ENCODE data around the gene CFAP299. TPM values are rescaled to one million over a fixed set of nuclear protein-coding genes. Genes with fewer than 3 reads are reported as not detected.
"Not testable (repeated sequence)": the region's sequence is repeated elsewhere in the genome, so short reads cannot be mapped to it uniquely, and the experiment has no call there.

Gene CFAP299
- total RNA-seq, 1 donor, result 2.5 TPM

DNA sequence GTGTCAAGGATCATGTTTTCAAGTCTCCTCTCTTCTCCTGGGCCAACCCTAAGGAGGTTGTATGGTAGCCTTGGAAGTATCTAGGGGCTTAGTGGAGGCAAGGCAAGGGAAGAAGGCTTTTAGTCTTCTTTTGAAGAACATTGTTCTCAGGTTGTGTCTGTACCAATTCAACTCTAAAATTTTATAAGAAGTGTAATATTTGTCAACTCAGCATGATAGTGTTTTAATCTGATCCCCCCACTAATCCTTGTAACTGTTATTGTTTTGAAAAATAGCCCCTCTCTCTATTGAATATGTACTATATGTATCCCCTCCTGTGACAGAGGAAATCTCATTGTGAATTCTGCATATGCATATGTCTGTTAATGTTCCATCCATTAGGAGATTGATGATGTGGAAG, 345.4 kb downstream of the CFAP299 start:
- H2AFZ ChIP-seq (ENCODE audit: low read length), result no peak overlapping the region
- no peak overlapping the region for H3K27ac ChIP-seq (ENCODE audit: low read depth, low read length)
- H3K4me3 ChIP-seq (ENCODE audit: insufficient read depth, low read length), result no peak overlapping the region
- H3K79me2 ChIP-seq (ENCODE audit: insufficient read depth, low read length), result no peaks in the 10 kb centered on the region
- H3K4me1 ChIP-seq (ENCODE audit: insufficient read depth, low read length), result no peaks in the 10 kb centered on the region
- no peak overlapping the region for H3K4me2 ChIP-seq (ENCODE audit: insufficient read depth, low read length)
- no peak for DNase-seq (ENCODE audit: insufficient read length, low spot score, missing footprints)
- H3K27me3 ChIP-seq (ENCODE audit: insufficient read depth, low read length), result no peaks in the 10 kb centered on the region
- no peak for TF ChIP-seq CTCF (IDR thresholded peaks at IDR 0.05; ENCODE audit: extremely low read depth, low read depth, low read length)
- H3K36me3 ChIP-seq (ENCODE audit: insufficient read depth, low read length), result no peaks in the 10 kb centered on the region
- no peaks in the 10 kb centered on the region for H4K20me1 ChIP-seq (ENCODE audit: insufficient read depth, low read length)
- no peaks in the 10 kb centered on the region for H3K9me3 ChIP-seq (ENCODE audit: low read depth, low read length)

DNA sequence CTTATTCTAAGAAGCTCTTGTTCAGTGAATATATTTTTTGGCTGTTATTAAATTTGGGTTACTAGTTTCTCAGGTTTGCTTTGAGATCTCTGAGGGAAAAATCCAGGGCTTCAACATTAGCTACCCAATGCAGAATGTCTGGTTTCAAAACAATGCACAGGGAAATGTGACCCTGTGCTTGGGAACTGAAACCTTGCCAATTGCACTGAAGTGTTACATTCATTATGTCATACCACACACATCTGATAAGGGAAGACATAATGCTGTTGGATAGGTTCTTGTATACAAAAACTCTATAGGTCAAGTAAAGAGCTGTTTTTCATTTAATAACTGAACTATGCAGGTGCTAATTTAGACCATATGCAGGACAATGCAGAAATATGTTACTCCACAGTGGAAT, 349.7 kb downstream of the CFAP299 start:
- Histone ChIP-seq H3K79me2 (ENCODE audit: insufficient read depth, low read length) (no peaks in the 10 kb centered on the region), H3K4me1 (ENCODE audit: insufficient read depth, low read length) (no peaks in the 10 kb centered on the region), H3K9me3 (ENCODE audit: low read depth, low read length) (no peaks in the 10 kb centered on the region), H3K4me2 (ENCODE audit: insufficient read depth, low read length) (no peak overlapping the region), H3K4me3 (ENCODE audit: insufficient read depth, low read length) (no peak overlapping the region), H3K27ac (ENCODE audit: low read depth, low read length) (no peak overlapping the region), H3K27me3 (ENCODE audit: insufficient read depth, low read length) (no peaks in the 10 kb centered on the region), H4K20me1 (ENCODE audit: insufficient read depth, low read length) (no peaks in the 10 kb centered on the region), H2AFZ (ENCODE audit: low read length) (no peak overlapping the region), H3K36me3 (ENCODE audit: insufficient read depth, low read length) (no peaks in the 10 kb centered on the region)
- no peak for DNase-seq (ENCODE audit: insufficient read length, low spot score, missing footprints)
- TF ChIP-seq CTCF (IDR thresholded peaks at IDR 0.05; ENCODE audit: extremely low read depth, low read depth, low read length), result no peak

GRCh38 chr4:80687736-80688135, 352.2 kb downstream of the CFAP299 start:
- H3K79me2 ChIP-seq (ENCODE audit: insufficient read depth, low read length); DNase-seq (ENCODE audit: insufficient read length, low spot score, missing footprints); H3K27me3 ChIP-seq (ENCODE audit: insufficient read depth, low read length); H3K4me3 ChIP-seq (ENCODE audit: insufficient read depth, low read length); H3K9me3 ChIP-seq (ENCODE audit: low read depth, low read length); H3K4me1 ChIP-seq (ENCODE audit: insufficient read depth, low read length); H2AFZ ChIP-seq (ENCODE audit: low read length); H4K20me1 ChIP-seq (ENCODE audit: insufficient read depth, low read length); H3K36me3 ChIP-seq (ENCODE audit: insufficient read depth, low read length); H3K4me2 ChIP-seq (ENCODE audit: insufficient read depth, low read length); H3K27ac ChIP-seq (ENCODE audit: low read depth, low read length): not testable (repeated sequence)

- no peaks in the 10 kb centered on the region for H3K79me2 ChIP-seq (ENCODE audit: insufficient read depth, low read length)
- H2AFZ ChIP-seq (ENCODE audit: low read length), result no peak overlapping the region
- no peak overlapping the region for H3K4me2 ChIP-seq (ENCODE audit: insufficient read depth, low read length)
- H3K4me3 ChIP-seq (ENCODE audit: insufficient read depth, low read length), result no peak overlapping the region
- no peaks in the 10 kb centered on the region for H3K4me1 ChIP-seq (ENCODE audit: insufficient read depth, low read length)
- H3K27ac ChIP-seq (ENCODE audit: low read depth, low read length), result no peak overlapping the region
- no peaks in the 10 kb centered on the region for H3K9me3 ChIP-seq (ENCODE audit: low read depth, low read length)
- no peaks in the 10 kb centered on the region for H3K27me3 ChIP-seq (ENCODE audit: insufficient read depth, low read length)
- TF ChIP-seq CTCF (IDR thresholded peaks at IDR 0.05; ENCODE audit: extremely low read depth, low read depth, low read length), result no peak
- no peaks in the 10 kb centered on the region for H3K36me3 ChIP-seq (ENCODE audit: insufficient read depth, low read length)
- DNase-seq (ENCODE audit: insufficient read length, low spot score, missing footprints), result no peak
- H4K20me1 ChIP-seq (ENCODE audit: insufficient read depth, low read length), result no peaks in the 10 kb centered on the region
These were observed 358.6 kb downstream of the CFAP299 start for GRCh38 chr4:80694171-80694570.

DNA sequence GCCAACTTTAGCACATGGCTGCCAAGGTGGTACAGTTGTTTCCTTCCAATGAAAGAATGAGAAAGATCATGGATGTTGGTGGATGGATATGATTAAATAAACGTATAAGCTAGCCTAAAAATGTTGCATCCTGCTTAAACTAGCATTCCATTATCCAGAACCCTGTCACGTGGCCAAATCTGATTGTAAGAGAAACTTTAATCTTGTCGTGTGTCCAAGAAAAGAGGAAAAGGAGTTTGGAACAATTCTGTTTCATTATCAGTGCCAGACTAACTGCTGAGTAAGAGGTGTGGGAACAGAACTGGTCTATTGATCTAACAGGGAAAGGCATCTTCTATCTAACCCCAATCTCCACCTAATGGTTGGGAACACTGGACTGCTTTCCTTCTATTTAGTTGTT, 369.8 kb downstream of the CFAP299 start:
- Histone ChIP-seq H3K4me3 (ENCODE audit: insufficient read depth, low read length) (no peak overlapping the region), H3K27me3 (ENCODE audit: insufficient read depth, low read length) (no peaks in the 10 kb centered on the region), H3K27ac (ENCODE audit: low read depth, low read length) (no peak overlapping the region), H2AFZ (ENCODE audit: low read length) (no peak overlapping the region), H4K20me1 (ENCODE audit: insufficient read depth, low read length) (no peaks in the 10 kb centered on the region), H3K9me3 (ENCODE audit: low read depth, low read length) (no peaks in the 10 kb centered on the region), H3K36me3 (ENCODE audit: insufficient read depth, low read length) (no peaks in the 10 kb centered on the region), H3K4me2 (ENCODE audit: insufficient read depth, low read length) (no peak overlapping the region), H3K79me2 (ENCODE audit: insufficient read depth, low read length) (no peaks in the 10 kb centered on the region), H3K4me1 (ENCODE audit: insufficient read depth, low read length) (no peaks in the 10 kb centered on the region)
- no peak for DNase-seq (ENCODE audit: insufficient read length, low spot score, missing footprints)
- no peak for TF ChIP-seq CTCF (IDR thresholded peaks at IDR 0.05; ENCODE audit: extremely low read depth, low read depth, low read length)
